Esophagus squamous epithelium (tissue), 4 donors: ENCODE measurements around the gene SYNPR.

Experiments used
- CTCF ChIP-seq, 6 experiments: fragments of 450-650 bp in 4 of 6; fragments of 200-600 bp in 2 of 6; sonication (generic) in 2 of 6; IDR thresholded peaks; one replicate each; pipeline ENCODE4 v1.5.1; 2016 to 2019; ENCODE audit warnings: antibody characterized with exemption in 6 of 6, mild to moderate bottlenecking in 4 of 6, moderate library complexity in 4 of 6
- POLR2A ChIP-seq, 4 donors: fragments of 450-650 bp; IDR thresholded peaks; one replicate each; pipeline ENCODE4 v1.6.1; 2017; ENCODE audit warnings: antibody characterized with exemption in 4 of 4, mild to moderate bottlenecking in 4 of 4, moderate library complexity in 3 of 4

GRCh38 chr3:63508771-63509170 lies 230.7 kb downstream of the SYNPR start:
- TF ChIP-seq CTCF (IDR thresholded peaks at IDR 0.05) (no peak), POLR2A (IDR thresholded peaks at IDR 0.05) (no peak)
